ENCODE data around the gene SLC41A2. TPM values are rescaled to one million over a fixed set of nuclear protein-coding genes. Genes with fewer than 3 reads are reported as not detected.

The SLC41A2 gene
- total and polyA plus RNA-seq, 4 donors, result 7.7 to 235 (median 25.2) TPM

GRCh38 chr12:104929368-104929767, 28.7 kb downstream of the SLC41A2 start (continued):
- TF ChIP-seq ZBTB33 (IDR thresholded peaks at IDR 0.05) (no peak), FOXA2 (IDR thresholded peaks at IDR 0.05) (no peak), SP1 (IDR thresholded peaks at IDR 0.05) (no peak), HNF4A (conservative IDR thresholded peaks at IDR 0.05) (no peak), JUND (IDR thresholded peaks at IDR 0.05) (no peak)

DNA sequence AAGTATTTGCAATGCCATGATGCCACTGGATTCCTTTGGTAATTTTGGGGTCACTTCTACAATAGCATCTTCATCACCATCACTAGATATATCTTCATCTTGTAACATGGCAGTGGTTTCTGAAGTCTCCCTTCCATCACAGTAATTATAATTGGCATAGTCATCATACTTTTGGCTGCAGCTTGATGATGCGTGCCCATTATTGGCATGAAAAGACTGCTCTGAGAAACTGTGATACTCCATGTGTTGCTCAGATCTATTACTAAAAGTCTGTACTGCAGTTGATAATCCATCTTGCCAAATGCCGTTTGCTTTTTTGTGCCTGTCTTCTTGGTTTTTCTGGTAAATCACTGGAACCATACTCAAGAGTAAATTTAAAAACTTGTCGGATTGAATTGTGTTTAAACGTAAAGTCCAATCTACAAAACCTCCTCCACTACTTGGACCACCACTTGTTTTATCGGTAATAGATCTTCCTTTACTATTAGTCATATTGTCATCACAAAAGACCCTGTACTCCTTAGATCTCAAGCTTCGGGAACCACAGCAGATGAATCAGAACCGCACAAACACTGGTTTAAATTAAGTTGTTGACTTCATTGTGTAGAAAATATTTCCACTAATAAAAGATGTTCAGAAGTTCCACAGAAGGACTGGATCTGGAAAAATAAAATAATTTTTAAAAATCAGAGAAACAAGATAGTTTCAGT, 29.9 kb downstream of the SLC41A2 start:
- 97% methylated on average over 7 of the region's 7 CpGs for WGBS
- TF ChIP-seq, protein P1, sequence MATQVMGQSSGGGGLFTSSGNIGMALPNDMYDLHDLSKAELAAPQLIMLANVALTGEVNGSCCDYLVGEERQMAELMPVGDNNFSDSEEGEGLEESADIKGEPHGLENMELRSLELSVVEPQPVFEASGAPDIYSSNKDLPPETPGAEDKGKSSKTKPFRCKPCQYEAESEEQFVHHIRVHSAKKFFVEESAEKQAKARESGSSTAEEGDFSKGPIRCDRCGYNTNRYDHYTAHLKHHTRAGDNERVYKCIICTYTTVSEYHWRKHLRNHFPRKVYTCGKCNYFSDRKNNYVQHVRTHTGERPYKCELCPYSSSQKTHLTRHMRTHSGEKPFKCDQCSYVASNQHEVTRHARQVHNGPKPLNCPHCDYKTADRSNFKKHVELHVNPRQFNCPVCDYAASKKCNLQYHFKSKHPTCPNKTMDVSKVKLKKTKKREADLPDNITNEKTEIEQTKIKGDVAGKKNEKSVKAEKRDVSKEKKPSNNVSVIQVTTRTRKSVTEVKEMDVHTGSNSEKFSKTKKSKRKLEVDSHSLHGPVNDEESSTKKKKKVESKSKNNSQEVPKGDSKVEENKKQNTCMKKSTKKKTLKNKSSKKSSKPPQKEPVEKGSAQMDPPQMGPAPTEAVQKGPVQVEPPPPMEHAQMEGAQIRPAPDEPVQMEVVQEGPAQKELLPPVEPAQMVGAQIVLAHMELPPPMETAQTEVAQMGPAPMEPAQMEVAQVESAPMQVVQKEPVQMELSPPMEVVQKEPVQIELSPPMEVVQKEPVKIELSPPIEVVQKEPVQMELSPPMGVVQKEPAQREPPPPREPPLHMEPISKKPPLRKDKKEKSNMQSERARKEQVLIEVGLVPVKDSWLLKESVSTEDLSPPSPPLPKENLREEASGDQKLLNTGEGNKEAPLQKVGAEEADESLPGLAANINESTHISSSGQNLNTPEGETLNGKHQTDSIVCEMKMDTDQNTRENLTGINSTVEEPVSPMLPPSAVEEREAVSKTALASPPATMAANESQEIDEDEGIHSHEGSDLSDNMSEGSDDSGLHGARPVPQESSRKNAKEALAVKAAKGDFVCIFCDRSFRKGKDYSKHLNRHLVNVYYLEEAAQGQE (IDR thresholded peaks at IDR 0.05), result no peak
- no peak for TF ChIP-seq SP1 (IDR thresholded peaks at IDR 0.05)
- no peak for TF ChIP-seq YY1 (IDR thresholded peaks at IDR 0.05)
- no peak for TF ChIP-seq ATF3 (IDR thresholded peaks at IDR 0.05)
- no peak for TF ChIP-seq NR2F2 (IDR thresholded peaks at IDR 0.05)
- TF ChIP-seq TAF1 (conservative IDR thresholded peaks at IDR 0.05), result no peak
- TF ChIP-seq, protein P2, sequence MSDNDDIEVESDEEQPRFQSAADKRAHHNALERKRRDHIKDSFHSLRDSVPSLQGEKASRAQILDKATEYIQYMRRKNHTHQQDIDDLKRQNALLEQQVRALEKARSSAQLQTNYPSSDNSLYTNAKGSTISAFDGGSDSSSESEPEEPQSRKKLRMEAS (IDR thresholded peaks at IDR 0.05), result no peak
- no peak for TF ChIP-seq RXRA (IDR thresholded peaks at IDR 0.05)
- no peak for TF ChIP-seq EGR1 (IDR thresholded peaks at IDR 0.05; ENCODE audit: low read depth in 2 of 2)
- TF ChIP-seq FOXA1 (IDR thresholded peaks at IDR 0.05), result no peak
- TF ChIP-seq ZBTB33 (IDR thresholded peaks at IDR 0.05), result no peak
- TF ChIP-seq GABPA (IDR thresholded peaks at IDR 0.05 in 1 of 2, conservative IDR thresholded peaks at IDR 0.05 in 1 of 2), result no peak
- TF ChIP-seq HNF4A (conservative IDR thresholded peaks at IDR 0.05), result no peak
- no peak for TF ChIP-seq RAD21 (IDR thresholded peaks at IDR 0.05)
- TF ChIP-seq HNF4G (IDR thresholded peaks at IDR 0.05), result no peak
- TF ChIP-seq FOXA2 (IDR thresholded peaks at IDR 0.05), result no peak
- TF ChIP-seq CTCF (IDR thresholded peaks at IDR 0.05; ENCODE audit: low read depth, low read length, missing input control), result no peak
- Histone ChIP-seq H3K27ac (ENCODE audit: low read depth in 1 of 2, low read length in 2 of 2) (no peak overlapping the region), H3K9me3 (ENCODE audit: control insufficient read depth in 4 of 4, low read length in 3 of 4) (no peaks in the 10 kb centered on the region), H3K9ac (ENCODE audit: low read depth in 1 of 2, low read length in 2 of 2) (no peak overlapping the region), H3K27me3 (ENCODE audit: control insufficient read depth in 4 of 4, insufficient read depth in 4 of 4, low read length in 3 of 4) (no peaks in the 10 kb centered on the region), H3K4me1 (ENCODE audit: control insufficient read depth in 4 of 4, insufficient read depth in 4 of 4, low read length in 3 of 4) (peaks cover 6 to 24% (median 10%) of the 10 kb centered on the region in 4 donors), H3K4me3 (ENCODE audit: low read depth in 1 of 3, low read length in 3 of 3) (no peak overlapping the region), H3K36me3 (ENCODE audit: control insufficient read depth in 4 of 4, insufficient read depth in 3 of 4, low read depth in 1 of 4, low read length in 3 of 4) (peaks cover 0 to 8% (median 2%) of the 10 kb centered on the region in 4 donors)
- DNase-seq (ENCODE audit: low spot score), result no peak
